Activated CD4-positive, alpha-beta T cell treated with anti-CD3 and anti-CD28 coated beads, Interleukin-2, amount 50 U/mL, for 4 hours (primary cell): ENCODE results near the gene PCDH19.
"Not testable (repeated sequence)": the region's sequence is repeated elsewhere in the genome, so short reads cannot be mapped to it uniquely, and the experiment has no call there.

Experiments used
- DNase-seq, 2 experiments: peaks; one replicate each; pipeline ENCODE4 v3.0.0-alpha.2; 2020

Gene PCDH19, protein sequence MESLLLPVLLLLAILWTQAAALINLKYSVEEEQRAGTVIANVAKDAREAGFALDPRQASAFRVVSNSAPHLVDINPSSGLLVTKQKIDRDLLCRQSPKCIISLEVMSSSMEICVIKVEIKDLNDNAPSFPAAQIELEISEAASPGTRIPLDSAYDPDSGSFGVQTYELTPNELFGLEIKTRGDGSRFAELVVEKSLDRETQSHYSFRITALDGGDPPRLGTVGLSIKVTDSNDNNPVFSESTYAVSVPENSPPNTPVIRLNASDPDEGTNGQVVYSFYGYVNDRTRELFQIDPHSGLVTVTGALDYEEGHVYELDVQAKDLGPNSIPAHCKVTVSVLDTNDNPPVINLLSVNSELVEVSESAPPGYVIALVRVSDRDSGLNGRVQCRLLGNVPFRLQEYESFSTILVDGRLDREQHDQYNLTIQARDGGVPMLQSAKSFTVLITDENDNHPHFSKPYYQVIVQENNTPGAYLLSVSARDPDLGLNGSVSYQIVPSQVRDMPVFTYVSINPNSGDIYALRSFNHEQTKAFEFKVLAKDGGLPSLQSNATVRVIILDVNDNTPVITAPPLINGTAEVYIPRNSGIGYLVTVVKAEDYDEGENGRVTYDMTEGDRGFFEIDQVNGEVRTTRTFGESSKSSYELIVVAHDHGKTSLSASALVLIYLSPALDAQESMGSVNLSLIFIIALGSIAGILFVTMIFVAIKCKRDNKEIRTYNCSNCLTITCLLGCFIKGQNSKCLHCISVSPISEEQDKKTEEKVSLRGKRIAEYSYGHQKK (N-terminal part only)

DNA sequence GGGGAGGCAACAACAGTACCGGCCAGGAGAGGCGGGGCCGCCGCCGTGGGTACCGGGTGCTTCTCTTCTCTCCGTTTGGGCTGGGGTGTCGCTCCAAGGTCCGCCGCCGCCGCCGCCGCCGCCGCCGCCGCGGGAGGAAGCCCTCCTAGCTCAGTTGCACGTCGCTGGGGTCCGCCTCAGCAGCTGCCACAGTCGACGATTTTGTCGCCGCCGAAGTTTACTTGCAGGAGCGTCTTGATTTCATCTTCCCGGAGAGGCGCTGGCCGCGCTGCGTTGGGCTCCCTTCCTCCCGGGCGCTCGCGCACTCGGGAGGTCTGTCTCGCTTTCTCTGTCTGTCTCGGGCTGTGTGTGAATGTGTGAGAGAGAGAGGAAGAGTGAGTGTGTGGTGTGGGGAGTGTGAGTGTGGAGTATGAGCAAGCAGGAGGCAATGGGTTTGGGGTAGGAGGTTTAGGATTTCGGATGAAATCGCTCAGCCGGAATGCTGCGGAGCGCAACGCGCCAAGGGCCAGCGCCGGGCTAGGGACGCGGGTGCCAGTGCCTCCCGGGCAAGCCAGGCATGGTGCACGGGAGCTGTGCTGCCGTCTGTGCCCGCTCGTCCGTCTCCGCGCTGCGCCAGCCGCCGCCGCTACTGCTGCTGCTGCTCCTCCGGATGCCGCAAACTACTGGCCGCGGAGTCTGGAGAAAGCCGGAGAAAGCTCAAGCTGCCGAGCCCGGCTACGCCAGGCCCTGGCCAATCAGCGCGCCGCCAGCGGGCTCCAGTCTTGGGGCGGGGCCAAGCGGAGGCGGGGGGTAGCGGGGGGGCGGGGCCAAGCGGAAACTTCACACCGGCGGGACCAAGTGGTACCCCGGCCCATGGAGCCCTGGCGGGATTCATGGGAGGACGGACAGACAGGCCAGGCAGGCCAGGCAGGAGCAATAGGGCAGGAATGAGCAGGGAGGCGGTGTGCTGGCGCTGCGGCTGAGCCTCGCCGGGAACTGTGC, at the start of gene PCDH19:
Gene PCDH19, minus strand, starts transcription at position 664 of the 981 bp plus-strand sequence. CDS start 1,676 bp downstream, outside the sequence.
- no peak for DNase-seq

DNA sequence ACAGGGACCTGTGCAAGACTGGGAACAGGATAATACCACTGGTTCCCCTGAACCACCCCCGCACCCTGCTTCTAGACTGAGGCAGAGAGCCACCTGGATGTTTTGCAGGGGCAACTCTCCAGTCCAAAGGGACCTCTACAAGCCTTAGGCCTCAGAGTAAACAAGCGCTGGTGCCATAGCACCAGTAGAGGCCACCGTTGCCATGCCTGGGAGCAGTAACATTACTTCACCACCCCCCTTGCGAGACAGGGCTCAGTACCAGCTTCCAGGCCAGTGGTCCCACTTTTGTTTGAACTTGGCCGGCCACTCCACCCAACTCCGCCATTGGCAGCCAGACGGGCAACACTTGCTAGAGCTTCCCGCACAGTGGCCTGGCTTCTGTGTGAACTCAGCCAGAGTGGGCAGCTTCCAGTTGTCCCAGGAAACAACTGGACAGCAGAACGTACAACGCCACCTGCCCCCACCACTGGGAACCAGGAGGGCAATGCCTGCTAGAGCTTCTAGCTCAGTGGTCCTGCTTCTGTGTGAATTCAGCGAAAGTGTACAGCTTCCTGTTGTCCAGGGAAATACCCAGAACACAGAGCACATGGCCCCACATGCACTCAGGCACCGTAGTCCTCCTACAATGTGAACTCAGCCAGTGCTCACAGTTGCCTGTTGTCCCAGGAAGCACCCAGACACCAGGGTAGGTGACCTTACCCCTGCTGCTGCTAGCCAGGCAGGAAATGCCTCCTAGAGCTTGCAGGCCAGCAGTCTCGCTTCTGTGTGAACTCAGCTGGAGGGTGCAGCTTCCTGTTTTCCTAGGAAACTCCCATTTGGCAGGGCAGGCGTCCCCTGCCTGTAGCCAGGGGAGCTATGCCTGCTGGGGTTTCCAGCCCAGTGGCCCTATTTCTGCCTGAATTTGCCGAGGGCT, 39.9 kb upstream of the PCDH19 start:
- DNase-seq: no peak

DNA sequence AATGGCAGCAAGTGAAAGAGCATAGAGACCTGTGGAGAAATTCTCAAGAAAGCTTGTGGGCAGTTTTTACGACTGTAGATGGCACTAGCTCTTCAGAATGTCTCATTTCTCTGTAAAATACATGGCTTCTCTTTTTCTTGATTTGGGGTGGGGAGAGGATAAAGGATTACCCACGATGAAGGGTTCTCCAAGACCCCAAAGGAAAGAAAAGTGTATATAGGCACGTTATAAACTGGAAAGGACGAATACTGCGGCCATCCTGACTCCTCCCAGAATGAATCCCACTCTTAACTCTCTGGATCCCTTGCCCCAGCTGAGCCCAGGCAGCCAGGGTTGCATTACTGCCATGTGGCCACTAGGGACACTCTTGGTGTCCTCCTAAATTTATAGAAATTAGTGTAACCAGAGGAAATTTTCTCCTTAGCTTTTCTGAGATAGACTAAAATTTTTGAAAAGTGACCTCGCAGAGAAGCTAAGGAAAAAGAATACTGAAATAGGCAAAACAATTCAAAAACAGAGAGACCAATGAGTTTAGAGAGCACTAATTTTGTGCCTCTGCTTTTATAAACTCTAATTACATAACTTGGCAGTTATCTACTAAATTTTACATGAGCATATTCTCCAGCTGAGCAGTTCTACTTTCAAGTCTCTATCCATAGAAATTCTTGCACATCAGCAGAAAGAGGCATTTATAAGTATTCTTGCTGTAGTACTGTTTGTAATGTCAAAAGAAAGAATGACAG, 37.8 kb upstream of the PCDH19 start:
- peak in 1 of 2 experiments; percentile 0 for DNase-seq

DNA sequence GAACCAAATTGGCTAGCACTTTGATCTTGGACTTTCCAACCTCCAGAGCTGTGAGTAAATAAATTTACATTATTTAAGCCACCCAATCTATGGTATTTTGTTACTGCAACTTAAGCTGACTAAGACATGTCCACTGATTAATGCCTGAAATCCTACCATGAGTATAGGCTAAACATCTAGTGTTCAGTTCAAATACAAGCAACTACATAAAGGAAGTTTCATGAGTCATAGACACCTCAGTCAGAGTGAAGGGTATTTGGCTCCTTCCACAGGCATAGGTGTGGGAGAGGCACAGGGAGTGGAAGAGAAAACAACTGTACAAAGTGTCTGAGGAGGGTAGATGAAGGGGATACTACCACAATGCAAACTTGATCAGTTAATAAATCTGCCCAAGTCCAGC, 35.5 kb upstream of the PCDH19 start:
- DNase-seq: no peak

DNA sequence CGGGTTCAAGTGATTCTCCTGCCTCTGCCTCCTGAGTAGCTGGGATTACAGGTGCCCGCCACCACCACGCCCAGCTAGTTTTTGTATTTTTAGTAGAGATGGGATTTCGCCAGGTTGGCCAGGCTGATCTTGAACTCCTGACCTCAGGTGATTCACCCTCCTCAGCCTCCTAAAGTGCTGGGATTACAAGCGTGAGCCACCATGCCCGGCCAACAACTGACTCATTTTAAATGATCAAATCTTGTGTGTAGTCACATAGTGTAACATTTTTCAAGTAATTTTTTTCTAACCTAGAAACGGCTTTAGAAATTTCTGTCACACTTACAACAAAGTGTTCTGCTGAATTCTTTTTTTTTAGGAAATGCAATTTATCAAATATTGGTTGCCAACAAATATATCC, 31.2 kb upstream of the PCDH19 start:
- not testable (repeated sequence) for DNase-seq

DNA sequence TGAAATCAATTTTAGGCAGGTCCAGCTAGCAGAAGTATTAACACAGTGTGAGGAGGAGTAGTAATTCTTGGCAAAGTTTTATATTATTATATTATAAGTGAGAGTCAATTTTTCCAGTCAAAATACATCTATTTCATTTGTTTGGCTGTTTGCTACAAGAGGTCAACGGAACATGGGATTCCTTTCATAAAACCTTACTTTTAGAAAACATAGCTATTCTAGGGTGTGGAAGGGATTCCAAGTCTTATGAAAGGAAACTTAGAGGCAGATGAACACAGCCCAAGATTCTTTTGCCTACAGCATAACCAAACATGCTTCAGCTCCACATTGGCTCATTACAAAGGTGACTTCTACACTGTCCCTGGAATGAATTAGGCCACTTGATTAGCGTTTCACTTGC, 29.9 kb upstream of the PCDH19 start:
- no peak for DNase-seq

DNA sequence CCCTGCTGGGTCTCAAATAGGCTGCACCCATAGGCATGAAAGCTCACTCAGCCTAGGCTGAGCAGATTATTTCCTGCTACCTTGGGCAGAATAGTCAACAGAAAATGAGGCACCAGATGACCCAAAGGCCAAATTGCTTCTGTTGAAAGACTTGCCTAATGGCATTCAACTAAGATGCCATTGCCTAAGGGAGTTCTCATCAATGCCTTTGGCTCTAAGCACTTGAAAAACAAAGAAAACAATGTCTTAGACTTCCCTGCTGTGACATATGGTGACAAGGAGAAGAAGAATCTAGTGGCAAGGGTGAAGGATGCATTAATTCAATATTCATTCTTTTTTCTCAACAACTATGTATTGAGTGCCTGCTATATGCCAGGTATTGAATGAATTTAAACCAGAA, 25.7 kb upstream of the PCDH19 start:
- DNase-seq: no peak

DNA sequence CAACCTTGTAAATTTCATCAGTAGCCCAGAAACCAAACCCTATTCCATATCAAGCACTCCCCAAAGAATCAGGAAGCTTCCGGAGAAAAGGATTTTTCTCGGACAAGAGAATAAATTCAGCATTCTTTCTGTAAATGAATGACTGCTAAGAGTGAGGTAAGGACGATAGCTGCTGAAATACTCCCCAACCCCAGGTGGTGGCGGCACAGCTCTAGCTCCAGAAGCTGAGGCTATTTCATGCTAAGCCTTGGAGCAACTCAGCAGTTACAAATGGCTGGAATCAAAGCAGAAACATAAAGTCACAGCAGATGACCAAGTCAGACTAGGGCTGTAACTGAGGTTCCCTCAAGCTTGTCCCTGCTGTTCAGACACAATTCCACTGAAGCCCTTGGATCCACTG, 13.9 kb upstream of the PCDH19 start:
- DNase-seq: no peak

DNA sequence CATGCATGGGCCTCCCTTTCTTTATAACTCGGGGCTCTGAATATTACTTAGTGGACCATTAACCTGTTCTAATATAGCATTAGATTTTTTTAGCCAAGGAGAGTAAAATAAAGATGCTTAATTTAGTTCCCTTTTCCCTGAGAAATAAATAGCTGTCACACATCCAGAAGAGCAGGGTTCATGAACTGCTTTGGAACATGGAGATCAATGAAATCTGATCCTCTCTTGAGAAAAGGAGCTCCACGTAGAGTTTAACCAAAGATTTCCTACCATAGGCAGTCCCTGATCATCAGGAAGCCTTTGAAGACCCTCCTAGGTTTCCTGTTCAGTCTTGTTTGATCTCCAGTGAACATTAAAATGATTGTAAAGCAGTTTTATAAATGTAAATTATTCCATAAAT, 8.5 kb upstream of the PCDH19 start:
- DNase-seq: no peak

DNA sequence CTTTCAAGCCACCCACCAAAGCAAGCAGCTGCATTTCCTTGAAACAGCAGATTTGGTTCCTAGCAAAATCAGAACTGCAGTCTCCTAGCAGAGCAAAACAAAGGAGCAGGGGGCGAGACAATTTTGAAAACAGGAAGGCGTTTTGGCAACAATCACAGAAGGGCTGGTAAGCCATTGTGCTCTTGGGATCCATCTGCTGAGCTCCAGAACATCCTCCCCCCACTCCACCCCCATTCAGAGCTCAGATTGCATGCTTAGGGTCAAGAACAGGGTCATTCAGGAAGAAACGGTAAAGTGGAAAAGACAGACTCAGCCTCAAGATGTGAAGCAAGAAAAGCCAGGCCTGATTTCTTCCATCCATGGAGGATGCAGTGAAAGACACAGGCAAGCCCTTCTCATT, 7.6 kb upstream of the PCDH19 start:
- DNase-seq: no peak

DNA sequence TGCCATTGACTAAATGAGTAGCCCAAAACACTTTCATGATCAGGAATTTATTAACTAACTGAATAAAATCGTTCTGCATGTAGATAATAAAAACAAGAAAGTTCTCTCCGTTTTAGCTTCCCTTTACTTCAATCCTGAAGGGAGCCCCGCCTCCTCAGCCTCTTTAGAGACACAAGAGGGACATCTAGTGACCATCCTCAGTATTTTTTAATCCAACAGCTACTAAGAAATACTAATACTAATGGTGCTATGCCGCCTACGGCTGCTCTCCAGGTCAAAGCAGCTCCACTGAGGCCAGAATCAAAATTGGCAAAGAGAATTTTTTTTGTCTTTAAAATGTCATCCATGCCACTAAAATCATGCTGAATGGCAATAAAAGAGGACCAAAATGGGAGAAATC, 3.2 kb upstream of the PCDH19 start:
- DNase-seq: no peak

DNA sequence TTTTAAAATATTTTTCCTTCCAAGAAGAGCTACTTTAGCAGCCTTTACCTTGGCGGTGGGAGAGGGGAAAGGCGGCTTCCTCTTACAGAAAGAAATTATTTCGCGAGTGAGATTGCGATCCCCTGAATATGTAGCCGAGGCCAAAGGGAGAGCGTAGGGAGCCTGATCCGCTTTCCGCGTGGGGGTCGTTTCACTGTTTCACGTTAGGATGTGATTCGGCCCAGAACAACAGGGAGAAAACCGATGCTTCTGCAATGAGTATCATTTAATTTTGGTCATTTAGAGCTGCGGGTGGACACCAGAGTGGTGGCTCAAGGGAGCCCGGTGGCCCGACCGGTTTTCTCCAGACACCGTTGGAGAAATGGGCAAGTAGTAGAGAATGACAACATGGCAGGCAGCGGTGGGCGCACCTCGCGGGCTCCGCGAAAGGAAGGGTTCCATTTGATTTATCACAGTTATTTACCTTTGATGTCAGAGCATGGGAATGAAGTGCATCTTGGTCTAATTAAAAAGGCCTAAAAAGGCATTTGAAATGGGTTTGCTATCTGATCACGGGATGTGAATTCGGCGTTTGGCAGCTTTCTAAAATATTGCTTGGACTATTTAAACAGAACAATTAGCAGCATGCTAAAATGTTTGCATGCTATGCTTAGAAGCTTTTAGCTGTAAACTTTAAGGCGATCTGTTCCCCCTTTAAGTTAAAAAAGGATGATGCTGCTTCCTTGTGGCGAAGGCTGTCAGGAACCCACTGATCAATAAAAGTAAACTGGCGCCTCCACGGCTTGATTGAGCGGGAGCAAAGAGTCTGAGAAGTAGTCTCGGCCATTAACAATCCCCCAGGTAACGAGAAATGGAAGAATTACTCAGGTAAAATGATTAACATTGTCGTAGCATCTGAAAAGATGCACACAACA, 2.0 kb upstream of the PCDH19 start:
- no peak for DNase-seq

DNA sequence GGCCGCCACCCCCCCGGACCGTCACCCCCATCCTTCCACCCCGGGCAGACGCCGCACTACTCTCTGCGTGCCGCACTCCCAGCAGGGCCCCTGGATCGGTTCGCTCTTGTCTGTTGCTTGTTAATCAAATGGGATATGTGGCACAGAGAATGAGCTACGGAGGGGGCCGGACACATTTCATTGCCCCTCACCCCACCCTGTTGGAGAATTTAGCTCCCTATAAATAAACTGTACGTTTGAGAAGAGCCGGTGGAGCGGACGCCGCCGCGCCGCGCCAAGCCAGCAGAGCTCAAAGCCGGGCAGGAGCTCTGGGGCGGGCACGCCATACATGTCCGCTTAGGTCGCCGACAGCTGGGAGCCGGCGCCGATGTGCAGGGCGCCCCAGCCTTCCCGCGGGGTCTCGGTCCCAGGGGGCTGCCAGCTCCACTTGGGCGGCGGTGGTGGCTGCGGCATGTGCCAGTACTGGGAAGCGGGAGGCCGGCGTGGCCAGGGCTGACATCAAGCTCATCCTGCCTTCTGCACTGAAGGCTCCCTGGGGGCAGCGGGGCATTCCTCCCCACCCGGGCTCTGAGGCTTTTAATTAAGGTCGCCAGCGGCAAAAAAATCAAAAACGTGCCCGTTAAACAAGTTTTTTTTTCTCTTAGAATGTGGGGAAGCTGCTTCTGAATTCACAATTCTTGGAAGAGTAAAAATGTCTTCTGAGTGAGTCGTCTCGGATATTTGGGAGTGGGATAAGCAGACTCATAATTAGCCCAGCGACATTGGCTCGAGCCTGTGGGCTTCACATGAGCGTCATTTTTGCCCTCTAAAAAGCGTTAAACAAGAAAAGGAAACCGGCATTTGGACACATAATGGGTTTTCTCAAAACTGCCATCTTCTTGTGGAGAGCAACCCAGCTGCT, 1.1 kb upstream of the PCDH19 start:
- no peak for DNase-seq

DNA sequence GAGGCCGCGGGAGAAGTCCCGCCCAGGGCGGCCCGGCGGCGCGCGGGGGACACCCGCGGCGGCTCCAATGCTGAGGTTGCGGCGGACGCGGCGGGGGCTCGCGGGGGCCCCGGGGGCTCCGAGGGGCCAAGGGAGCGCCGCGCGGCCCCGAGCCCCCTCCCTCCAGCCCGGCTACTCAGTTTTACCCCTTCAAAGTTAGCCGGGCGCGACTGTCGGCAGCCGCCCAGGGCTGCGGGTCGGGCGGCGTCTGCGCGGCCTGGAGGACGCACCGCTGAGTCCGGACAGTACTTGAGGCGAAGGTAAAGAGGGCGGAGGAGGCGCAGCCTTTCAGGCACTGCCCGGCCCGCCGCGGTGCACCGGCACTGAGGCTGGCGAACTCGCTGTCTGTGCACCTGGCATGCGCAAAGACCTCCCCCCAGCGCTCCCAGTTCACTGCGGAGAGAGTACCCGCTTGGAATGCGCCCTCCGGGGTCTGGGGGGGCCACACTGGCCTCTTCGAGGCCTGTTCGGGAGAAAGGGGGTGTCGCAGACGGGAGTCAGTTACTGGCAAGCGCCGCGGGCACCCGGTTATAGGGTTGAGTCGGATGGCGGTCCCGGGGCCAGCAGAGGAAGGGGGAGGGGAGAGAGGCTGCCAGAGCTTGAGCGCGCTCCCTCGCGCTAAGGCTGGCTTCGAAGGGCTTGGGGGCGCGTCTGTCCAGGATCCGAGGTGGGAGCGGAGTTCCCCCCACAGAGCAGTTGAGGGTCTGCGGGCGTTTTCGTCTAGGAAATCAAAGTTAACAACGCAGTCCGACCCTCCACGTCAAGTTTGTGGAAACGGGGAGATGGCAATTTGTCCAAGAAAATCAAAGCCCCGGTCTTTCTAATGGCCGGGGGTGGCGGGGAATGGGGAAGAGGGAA, 1.1 kb downstream of the PCDH19 start:
- DNase-seq: no peak

DNA sequence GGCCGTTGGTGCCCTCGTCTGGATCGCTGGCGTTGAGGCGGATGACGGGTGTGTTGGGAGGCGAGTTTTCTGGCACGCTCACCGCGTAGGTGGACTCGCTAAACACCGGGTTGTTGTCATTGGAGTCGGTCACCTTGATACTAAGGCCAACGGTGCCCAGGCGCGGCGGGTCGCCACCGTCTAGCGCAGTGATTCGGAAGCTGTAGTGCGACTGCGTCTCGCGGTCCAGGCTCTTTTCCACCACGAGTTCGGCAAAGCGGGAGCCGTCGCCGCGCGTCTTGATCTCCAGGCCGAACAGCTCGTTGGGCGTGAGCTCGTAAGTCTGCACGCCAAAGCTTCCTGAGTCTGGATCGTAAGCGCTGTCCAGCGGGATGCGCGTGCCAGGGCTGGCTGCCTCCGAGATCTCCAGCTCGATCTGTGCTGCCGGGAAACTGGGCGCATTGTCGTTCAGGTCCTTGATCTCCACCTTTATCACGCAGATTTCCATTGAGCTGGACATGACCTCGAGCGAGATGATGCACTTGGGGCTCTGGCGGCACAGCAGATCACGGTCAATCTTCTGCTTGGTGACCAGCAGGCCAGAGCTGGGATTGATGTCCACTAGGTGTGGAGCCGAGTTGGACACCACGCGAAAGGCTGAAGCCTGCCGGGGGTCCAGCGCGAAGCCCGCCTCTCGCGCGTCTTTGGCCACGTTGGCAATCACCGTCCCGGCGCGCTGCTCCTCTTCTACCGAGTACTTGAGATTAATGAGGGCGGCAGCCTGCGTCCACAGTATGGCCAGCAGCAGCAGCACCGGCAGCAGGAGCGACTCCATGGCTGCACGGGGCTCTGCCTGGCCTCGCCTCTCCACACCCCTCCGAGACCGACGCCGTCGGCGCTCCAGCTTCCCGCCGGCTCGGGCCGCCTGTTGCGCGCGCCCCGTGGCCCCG, 2.0 kb downstream of the PCDH19 start:
- DNase-seq: no peak

DNA sequence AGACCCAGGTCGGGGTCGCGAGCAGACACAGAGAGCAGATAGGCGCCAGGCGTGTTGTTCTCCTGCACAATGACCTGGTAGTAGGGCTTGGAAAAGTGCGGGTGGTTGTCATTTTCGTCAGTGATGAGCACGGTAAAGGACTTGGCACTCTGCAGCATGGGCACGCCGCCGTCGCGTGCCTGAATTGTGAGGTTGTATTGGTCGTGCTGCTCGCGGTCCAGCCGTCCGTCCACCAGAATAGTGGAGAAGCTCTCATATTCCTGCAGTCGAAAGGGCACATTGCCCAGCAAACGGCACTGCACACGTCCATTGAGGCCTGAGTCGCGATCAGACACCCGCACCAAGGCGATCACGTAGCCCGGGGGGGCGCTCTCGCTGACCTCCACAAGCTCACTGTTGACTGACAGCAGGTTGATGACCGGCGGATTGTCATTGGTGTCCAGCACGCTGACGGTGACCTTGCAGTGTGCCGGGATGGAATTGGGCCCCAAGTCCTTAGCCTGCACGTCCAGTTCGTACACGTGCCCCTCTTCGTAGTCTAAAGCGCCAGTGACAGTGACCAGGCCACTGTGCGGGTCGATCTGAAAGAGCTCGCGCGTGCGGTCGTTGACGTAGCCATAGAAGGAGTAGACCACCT, 2.8 kb downstream of the PCDH19 start:
- DNase-seq: no peak
